LNCAP (cell line): Measurements from ENCODE around the gene SDHB.

Source experiments
- TF ChIP-seq, protein P1 (sequence below): fragments of 450-650 bp; IDR thresholded peaks from 2 replicates; pipeline ENCODE4 v1.5.1; 2017; ENCODE audit warnings: mild to moderate bottlenecking

The SDHB gene

DNA sequence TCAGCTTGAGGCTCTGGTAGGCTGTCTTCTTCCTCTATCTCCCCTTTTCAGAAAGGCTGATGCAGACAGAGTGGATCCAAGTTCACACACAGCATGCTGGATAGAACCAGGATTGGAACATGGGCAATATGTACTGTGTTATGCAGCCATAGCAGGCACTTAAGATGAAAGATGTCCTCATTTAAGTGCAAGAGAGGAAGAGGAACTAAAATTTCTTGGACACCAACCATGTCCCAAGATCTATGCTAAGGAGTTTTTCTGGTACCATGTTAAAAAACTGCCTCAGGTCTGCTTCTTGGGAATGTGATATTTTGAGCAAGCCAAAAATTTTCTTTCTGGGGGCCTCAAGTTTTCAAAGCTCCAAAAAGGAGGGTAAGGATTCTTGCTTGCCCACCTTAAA lies 1.2 kb downstream of the SDHB start:
- TF ChIP-seq, protein P1, sequence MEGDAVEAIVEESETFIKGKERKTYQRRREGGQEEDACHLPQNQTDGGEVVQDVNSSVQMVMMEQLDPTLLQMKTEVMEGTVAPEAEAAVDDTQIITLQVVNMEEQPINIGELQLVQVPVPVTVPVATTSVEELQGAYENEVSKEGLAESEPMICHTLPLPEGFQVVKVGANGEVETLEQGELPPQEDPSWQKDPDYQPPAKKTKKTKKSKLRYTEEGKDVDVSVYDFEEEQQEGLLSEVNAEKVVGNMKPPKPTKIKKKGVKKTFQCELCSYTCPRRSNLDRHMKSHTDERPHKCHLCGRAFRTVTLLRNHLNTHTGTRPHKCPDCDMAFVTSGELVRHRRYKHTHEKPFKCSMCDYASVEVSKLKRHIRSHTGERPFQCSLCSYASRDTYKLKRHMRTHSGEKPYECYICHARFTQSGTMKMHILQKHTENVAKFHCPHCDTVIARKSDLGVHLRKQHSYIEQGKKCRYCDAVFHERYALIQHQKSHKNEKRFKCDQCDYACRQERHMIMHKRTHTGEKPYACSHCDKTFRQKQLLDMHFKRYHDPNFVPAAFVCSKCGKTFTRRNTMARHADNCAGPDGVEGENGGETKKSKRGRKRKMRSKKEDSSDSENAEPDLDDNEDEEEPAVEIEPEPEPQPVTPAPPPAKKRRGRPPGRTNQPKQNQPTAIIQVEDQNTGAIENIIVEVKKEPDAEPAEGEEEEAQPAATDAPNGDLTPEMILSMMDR = no peak

DNA sequence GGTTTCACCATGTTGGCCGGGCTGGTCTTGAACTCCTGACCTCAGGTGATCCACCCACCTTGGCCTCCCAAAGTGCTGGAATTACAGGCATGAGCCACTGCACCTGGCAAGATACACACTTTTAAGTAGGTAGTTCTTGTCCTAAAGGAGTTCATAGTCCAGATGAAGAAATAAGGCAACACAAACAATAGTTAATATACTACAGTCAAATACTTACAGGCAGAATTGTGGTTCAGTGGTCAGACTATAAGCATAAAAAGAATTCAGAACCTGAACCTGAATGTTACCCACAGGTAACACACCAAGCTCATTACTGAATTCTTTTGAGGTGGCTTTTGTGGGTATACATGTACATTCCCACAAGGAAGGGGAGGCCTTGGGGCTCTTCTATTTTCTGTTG lies 1.8 kb downstream of the SDHB start:
- TF ChIP-seq, protein P1 = no peak

DNA sequence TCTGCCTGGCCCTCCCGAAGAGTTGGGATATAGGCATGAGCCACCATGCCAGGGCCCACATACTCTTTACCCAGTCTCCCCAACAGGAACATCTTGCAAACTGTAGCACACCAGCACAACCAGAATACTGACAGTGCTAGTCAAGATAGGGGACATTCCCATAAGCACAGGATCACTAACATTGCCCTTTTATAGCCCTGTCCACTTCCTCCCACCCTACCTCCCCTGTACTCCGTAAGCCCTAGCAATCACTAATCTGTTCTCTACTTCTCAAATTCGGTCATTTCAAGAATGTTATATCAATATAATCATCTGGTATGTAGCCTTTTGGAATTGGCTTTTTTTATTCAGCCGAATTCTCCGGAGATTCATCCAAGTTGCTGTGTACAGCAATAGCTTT lies 5.9 kb downstream of the SDHB start:
- TF ChIP-seq, protein P1 = no peak

DNA sequence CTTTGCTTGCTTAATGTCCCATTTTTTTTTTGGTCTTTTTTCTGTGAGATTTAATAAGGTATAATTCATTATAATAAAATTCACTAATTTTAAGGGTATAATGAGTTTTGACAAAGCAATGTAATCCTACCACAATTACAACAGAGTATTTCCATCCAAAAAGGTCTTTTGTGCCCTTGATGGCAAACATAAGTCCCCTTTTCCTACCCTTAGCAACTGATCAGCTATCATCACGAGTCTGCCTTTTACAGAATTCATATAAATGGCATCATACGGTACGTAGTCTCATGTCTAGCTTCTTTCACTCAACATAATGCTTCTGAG lies 7.5 kb downstream of the SDHB start:
- TF ChIP-seq, protein P1 = no peak

DNA sequence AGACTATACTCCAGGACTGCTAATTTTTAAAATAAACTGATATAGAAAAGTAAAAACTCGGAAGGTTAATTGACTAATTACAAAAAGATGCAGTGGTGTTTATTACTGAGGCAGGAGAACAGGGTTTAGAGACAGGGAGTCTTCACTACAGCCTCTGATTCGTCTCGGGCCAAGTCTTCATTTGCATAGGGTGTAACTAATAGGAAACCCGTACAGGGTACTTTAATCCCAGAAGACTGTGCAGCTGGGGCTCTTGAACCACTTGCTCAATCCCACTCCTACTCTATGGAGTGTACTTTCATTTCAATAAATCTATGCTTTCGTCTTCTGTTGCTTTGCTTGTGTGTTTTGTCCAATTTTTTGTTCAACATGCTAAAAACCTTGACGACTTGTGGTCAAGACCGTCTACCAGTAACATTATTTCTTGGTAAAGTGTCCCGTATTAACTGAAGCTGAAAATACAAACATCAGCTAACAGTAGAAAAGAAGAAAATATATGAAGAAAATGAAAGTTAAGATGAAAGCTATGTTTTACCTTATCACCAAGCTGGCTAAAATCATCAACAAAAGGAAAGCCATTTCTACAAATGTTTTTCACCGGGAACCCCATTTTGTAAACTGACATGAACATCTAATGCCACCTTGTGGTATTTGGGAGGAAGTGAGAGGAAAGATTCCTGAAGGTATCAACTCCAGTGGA lies 8.0 kb downstream of the SDHB start:
- TF ChIP-seq, protein P1 = peak; percentile 58

DNA sequence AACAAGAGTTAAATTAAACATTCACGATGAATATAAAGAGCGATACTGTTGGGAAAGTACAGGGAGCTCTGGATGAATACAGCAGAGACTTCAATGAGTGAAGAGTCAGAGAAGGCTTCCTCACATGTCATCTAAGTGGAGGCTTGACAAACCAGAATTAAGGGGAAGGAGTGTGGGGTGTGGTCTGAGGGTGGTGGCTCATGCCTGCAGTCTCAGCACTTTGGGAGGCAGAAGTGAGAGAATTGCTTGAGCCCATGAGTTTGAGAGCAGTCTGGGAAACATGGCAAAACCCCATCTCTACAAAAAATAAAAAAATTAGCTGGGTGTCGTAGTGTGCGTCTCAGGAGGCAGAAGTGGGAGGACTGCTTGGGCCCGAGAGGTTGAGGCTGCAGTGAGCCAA lies 8.7 kb downstream of the SDHB start:
- TF ChIP-seq, protein P1 = no peak

DNA sequence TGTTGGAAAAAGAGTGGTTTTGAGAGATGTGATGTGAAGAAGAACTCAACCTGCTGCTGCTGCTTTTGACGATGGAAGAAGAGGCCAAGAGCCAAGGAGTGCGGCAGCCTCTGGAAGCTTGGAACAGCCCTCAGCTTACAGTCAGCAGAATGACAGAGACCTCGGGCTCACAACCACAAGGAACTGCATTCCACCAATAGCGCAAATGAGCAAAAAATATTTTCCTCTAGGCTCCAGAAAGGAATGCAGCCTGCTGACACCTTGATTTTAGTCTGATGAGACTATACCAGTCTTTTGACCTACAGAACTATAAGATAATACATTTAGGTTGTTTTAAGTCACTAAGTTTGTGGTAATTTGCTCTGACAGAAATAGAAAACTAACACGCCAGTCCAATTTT lies 10.2 kb downstream of the SDHB start:
- TF ChIP-seq, protein P1 = no peak

DNA sequence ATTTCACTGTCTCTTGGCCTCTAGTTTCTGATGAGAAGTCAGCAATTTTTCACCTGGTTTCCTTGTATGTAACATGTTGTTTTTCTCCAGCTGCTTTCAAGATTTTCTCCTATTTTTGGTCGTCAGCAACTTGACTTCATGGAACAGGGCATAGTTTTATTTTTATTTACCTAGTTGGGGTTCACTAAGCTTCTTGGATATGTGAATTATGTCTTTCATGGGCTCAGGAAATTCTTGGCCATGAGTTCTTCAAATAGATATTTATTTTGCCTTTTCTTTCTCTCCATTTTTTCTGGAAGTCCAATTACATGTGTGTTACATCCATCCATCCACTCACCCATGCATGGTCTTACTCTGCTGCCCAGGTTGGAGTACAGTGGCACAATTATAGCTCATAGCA lies 13.7 kb downstream of the SDHB start:
- TF ChIP-seq, protein P1 = no peak
